ENCODE measurements around the gene POR. TPM values are rescaled to one million over a fixed set of nuclear protein-coding genes. Genes with fewer than 3 reads are reported as not detected.

The POR gene
- total and polyA plus RNA-seq, 2 of the 13 experiments (the other 11 are each of a cell fraction or from before 2014, with no cell fraction given) = 145 to 266 TPM

GRCh38 chr7:75920431-75921161 lies 5.6 kb downstream of the POR start (continued):
- TF ChIP-seq PRDM10 (CRISPR knock-in tag; IDR thresholded peaks at IDR 0.05; ENCODE audit: low read depth) (peak; percentile 92), ZNF3 (CRISPR knock-in tag; IDR thresholded peaks at IDR 0.05) (peak; percentile 27; the same call in 1 of the 2 replicates), PHF20 (CRISPR knock-in tag; IDR thresholded peaks at IDR 0.05) (peak; percentile 16; the same call in 1 of the 2 replicates), ZNF761 (CRISPR knock-in tag; conservative IDR thresholded peaks at IDR 0.05) (no peak), ZC3H13 (CRISPR knock-in tag; IDR thresholded peaks at IDR 0.05) (no peak), AGO2 (optimal IDR thresholded peaks at IDR 0.05; ENCODE audit: low read depth, low read length) (no peak), BHLHE40 (IDR thresholded peaks at IDR 0.05; ENCODE audit: low read length) (peak; percentile 96), ELF4 (CRISPR knock-in tag; IDR thresholded peaks at IDR 0.05; ENCODE audit: borderline replicate concordance) (no peak), RXRA (CRISPR knock-in tag; IDR thresholded peaks at IDR 0.05) (peak; percentile 100), ZSCAN22 (CRISPR knock-in tag; IDR thresholded peaks at IDR 0.05) (peak; percentile 63; the same call in 1 of the 2 replicates), ZNF441 (CRISPR knock-in tag; IDR thresholded peaks at IDR 0.05; ENCODE audit: borderline replicate concordance) (no peak), MED13 (CRISPR knock-in tag; IDR thresholded peaks at IDR 0.05) (no peak), TFDP1 (CRISPR knock-in tag; IDR thresholded peaks at IDR 0.05; ENCODE audit: borderline replicate concordance) (peak; percentile 18; the same call in 1 of the 2 replicates), ZNF749 (CRISPR knock-in tag; IDR thresholded peaks at IDR 0.05; ENCODE audit: borderline replicate concordance) (0 out of 2 replicates have a peak, but pooled peaks have one; percentile 37), PCBP2 (optimal IDR thresholded peaks at IDR 0.05; ENCODE audit: low read depth, low read length, poor library complexity, severe bottlenecking) (no peak), ZNF530 (CRISPR knock-in tag; IDR thresholded peaks at IDR 0.05; ENCODE audit: low read depth) (no peak), TEAD2 (CRISPR knock-in tag; IDR thresholded peaks at IDR 0.05) (no peak), MLX (CRISPR knock-in tag; IDR thresholded peaks at IDR 0.05) (peak; percentile 100), SMYD3 (CRISPR knock-in tag; IDR thresholded peaks at IDR 0.05) (no peak), MTF2 (CRISPR knock-in tag; IDR thresholded peaks at IDR 0.05; ENCODE audit: borderline replicate concordance) (no peak), ZNF563 (CRISPR knock-in tag; IDR thresholded peaks at IDR 0.05) (peak; percentile 54; the same call in 1 of the 2 replicates), NFE2L2 (IDR thresholded peaks at IDR 0.05; ENCODE audit: low read length) (peak; percentile 73), MYNN (CRISPR knock-in tag; IDR thresholded peaks at IDR 0.05; ENCODE audit: low read depth) (no peak)
- TF ChIP-seq, protein P1, sequence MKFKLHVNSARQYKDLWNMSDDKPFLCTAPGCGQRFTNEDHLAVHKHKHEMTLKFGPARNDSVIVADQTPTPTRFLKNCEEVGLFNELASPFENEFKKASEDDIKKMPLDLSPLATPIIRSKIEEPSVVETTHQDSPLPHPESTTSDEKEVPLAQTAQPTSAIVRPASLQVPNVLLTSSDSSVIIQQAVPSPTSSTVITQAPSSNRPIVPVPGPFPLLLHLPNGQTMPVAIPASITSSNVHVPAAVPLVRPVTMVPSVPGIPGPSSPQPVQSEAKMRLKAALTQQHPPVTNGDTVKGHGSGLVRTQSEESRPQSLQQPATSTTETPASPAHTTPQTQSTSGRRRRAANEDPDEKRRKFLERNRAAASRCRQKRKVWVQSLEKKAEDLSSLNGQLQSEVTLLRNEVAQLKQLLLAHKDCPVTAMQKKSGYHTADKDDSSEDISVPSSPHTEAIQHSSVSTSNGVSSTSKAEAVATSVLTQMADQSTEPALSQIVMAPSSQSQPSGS (CRISPR knock-in tag; IDR thresholded peaks at IDR 0.05) = peak; percentile 93
